NCI-H128 (cell line): ENCODE measurements around the gene AHI1.
A peak's percentile ranks its signal among the peaks of the same experiment; 100 is the strongest.
"Not testable (repeated sequence)": the region's sequence is repeated elsewhere in the genome, so short reads cannot be mapped to it uniquely, and the experiment has no call there.

ENCODE experiments used
- DNase-seq: peaks from one replicate; lab custom pipeline; 2025; ENCODE audit not compliant: unreplicated experiment; lab: John Stamatoyannopoulos, UW

The AHI1 gene

DNA sequence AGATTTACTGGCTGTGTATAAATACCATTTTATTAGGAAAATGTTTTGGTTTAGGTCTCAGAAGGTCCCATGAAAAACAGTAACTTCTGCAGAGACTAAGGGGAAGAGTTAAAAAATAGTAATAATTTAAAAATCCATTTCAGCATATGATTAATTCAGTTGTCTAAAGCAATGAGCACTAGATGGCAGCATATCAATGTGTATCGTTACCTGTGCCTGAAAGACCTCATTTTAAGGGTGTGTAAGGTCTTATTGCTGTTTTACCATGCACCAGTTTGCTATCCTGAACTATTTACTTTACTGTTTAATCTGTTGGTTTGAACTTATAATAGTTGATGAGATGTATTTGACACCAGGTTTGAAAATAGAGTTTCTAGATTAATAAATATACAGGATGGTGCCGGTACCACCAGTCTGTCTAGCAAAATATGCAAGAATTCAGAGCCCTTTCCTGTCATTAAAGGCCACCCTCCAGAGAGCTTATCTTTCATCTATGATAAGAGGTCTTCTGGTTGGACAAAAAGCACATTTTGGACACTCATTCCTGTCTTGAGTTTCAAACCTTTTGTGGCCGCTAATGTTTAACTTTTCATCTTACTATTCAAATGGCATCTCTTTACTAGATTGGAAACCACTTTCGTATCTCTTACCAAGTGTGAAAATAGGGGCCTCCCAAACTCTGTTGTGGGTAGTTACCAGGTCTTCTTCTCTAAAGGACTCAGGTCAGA is 8.9 kb upstream of the AHI1 start:
- DNase-seq, result peak; percentile 7

- no peak for DNase-seq
Measured at GRCh38 chr6:135505648-135506047, 8.1 kb upstream of the AHI1 start.

DNA sequence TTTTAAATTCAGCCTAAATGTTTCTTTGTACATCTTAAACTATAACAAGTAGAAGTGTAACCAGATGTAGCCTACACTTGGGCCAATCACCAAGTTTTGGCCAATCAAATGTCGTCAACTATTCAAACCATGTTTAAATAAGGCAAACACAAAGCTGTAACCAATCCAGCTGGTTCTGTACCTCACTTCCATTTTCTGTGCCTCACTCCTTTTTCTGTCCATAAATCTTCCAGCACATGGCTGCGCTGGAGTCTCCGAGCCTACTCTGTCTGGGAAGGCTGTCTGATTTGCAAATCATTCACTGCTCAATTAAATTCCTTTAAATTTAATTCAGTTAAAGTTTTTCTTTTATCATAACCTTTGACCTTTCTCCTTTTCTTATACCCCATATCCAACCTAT is 7.7 kb upstream of the AHI1 start:
- no peak for DNase-seq

GRCh38 chr6:135504734-135505133 is 7.2 kb upstream of the AHI1 start:
- no peak for DNase-seq

- DNase-seq, result no peak
Measured at GRCh38 chr6:135503703-135504475, 6.3 kb upstream of the AHI1 start.

DNA sequence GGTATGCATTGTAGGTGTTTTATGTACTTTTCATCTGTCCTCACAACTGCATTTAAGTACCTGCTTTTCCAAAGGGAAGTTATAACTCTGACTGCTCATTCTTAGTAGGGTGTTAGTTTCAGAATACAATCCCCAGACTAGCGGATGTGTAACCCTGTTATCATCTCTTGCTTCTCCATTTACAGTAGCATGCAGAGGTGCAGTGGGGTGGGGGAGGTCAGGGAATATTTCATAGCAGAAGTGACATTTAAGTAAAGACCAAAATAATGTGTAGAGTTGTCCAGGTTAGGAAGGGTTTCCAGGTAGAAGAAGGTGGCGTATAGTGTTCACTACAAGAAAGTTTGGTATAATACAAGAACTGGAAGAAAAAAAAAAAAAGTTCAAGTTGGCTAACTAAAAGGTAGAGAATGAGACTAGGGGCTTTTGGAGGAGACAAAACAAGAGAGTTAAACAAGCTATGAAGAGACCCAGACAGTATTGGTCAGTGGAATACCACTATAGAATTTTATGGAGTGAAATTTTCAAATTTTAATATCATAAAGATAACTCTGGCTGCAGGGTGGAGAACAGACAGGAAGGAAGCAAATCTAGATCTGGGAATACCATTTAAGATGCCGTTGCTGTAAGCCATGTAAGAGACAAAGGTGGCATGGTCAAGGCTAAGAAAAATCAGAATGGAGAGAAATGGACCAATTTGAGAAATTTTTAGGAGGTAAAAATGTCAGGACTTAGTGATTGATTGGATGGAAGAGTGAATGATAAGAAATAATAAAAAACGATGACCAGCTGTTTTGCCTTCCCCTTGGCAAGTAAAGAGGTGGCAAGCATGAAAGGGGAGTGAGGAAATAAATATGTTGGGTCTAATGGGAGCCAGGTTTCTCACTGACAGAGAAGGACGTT is 2.2 kb upstream of the AHI1 start:
- no peak for DNase-seq

- DNase-seq, result no peak
Measured at GRCh38 chr6:135498185-135498841, 773 bp upstream of the AHI1 start.

DNA sequence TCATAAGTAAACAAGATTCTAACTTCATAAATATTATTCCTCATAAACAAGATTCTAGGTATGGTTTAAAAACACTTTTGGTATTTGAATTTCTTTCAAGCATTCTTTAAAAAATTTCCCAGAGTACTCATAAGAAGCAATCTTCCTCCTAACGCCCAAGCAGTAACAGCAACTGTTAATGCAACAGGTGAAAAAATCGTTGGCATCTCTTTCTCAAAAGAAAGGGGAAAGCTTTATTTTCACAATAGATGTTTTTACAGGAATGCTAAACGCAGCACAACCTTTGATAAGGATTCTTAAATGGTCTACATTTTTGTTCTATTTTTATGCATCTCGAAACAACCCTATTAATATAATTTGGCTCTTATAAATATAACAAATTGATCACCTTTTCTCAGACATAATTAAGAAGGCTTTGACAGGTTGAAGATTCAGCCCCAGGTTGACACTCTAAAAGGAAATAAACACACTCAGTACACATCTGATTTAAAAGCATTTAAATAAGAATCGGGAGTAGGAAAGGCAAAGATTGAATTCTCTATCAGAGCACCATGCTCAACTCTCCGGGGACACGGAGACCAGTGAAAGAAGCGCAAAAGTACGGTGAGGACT is 634 bp downstream of the AHI1 start:
- no peak for DNase-seq

DNA sequence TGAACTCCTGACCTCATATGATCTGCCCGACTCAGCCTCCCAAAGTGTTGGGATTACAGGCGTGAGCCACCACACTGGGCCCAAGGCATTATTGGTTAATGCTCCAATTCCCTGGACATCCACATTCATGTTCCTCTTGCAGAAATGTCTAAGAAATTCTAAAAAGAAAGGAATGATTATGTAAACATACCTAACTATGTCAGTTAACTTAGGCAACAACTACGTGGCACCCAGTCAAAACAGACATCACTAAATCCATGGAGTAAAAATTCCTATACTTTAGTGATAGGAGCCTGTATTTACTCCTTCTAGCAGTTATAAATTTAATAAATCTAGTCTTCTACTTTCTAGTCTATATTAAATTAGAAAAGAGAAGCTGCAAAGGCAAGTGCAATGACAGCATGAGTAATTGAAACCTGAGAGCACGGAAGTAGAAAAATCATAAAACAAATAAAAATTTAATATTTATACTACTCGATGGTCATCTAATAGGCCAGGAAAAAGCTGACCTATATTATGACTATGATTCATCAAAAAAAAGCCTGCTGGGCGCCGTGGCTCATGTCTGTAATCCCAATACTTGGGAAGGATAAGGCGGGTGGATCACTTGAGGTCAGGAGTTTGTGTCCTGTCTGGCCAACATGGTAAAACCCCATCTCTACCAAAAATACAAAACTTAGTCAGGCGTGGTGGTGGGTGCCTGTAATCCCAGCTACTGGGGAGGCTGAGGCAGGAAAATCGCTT is 4.2 kb downstream of the AHI1 start:
- no peak for DNase-seq

DNA sequence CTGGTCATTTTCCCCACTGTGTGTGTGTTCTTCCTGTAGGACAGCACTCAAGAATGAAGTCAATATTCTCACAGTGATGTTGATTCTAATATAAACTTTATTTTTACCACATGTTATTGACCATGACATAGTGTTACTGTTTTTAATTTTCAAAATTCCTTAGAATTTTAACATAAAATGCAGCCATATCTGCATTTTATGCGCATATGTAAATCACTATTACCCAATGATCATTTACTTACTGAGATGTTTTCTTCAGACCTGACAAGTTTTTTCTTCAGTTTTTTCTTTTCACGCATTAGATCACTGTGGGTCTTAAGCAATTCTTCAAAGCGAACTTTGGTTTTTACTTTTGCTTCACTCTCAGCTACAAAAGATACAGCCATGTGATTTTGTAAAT is 7.2 kb downstream of the AHI1 start:
- DNase-seq, result no peak

GRCh38 chr6:135488023-135488422 is 9.5 kb downstream of the AHI1 start:
- DNase-seq, result no peak

DNA sequence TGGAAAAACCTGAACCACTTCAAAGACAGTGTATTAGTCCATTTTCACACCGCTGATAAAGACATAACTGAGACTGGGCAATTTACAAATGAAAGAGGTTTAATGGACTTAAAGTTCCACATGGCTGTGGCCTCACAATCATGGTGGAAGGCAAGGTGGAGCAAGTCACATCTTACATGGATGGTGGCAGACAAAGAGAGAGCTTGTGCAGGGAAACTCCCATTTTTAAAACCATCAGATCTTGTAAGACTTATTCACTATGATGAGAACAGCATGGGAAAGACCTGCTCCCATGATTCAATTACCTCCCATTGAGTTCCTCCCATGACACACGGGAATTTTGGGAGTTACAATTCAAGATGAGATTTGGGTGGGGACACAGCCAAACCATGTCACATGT is 13.6 kb downstream of the AHI1 start:
- not testable (repeated sequence) for DNase-seq

GRCh38 chr6:135481783-135482369 is 15.7 kb downstream of the AHI1 start:
- DNase-seq, result no peak

DNA sequence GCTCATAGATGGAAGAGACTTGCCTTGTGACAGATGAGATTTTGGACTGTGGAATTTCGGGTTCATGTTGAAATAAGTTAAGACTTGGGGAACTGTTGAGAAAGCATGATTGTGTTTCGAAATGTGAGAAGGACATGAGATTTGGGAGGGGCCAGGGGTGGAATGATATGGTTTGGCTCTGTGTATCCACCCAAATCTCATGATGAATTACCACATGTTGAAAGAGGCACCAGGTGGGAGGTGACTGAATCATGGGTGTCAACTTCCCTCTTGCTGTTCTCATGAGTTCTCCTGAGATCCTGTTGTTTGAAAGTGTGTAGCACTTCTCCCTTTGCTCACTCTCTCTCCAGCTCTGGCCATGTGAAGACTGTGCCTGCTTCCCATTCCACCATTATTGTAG is 17.9 kb downstream of the AHI1 start:
- DNase-seq, result no peak

DNA sequence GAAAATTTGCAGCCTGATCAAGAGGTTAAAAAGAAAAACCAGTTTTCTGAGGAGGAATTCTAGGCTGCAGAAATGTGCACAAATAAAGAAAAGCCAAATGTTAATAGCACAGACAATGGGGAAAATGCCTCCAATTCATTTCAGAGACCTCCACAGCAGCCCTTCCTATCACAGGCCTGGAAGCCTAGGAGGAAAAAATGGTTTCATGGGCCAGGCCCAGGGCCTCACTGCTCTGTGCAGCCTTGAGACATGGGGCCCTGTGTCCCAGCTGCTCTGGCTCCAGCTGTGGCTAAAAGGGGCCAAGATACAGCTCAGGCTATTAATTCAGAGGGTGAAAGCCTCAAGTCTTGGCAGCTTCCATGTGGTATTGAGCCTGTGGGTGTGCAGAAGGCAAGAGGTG is 18.9 kb downstream of the AHI1 start:
- DNase-seq, result no peak

- DNase-seq, result no peak
Measured at GRCh38 chr6:135475292-135475886, 22.2 kb downstream of the AHI1 start.

DNA sequence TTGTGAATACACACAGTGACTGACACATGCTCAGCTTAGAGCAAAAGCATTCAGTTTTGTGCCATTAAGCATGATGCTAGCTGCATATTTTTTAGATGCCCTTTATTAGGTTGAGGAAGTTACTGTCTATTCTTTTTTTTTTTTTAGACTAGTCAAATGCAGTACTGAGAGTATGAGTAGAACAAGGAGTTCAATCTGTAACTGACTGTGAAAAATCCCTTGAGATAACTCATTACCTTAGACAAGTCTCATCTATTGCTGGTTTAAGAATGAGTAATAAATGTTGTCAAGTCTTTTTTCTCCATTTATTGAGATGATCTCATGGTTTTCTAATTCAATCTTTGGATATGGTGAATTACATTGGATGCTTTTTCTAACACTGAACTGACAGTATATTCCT is 23.2 kb downstream of the AHI1 start:
- no peak for DNase-seq

GRCh38 chr6:135465903-135466302 is 31.6 kb downstream of the AHI1 start:
- no peak for DNase-seq

- no peak for DNase-seq
Measured at GRCh38 chr6:135465307-135465706, 32.2 kb downstream of the AHI1 start.
